Activated CD4-positive, alpha-beta T cell treated with anti-CD3 and anti-CD28 coated beads, Interleukin-2, amount 50 U/mL, for 48 hours (primary cell): ENCODE data around the gene TKT.

Experiments used
- DNase-seq, 2 experiments: peaks; one replicate each; pipeline ENCODE4 v3.0.0-alpha.2; 2020

TKT gene

DNA sequence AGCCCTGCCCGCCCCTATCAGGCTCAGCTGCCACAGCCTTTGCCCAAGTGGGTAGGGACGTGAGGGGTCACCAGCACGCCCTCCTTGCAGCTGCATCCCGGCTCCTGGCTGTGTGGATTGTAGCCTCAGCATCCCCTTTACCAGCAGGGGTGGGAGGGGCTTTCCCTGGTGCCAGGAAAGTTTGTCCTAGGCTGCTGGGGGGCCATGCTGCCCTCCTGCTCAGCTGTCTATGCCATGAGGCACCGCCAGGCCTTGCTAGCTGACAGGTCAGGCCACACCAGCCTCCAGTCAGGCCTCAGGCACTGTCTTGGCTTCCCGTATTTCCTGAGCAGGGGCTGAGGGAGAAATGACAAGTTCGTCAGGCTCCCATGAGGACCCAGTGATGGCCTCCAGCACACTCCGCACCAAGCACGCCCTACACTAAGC is 32.3 kb downstream of the TKT start:
- no peak for DNase-seq

DNA sequence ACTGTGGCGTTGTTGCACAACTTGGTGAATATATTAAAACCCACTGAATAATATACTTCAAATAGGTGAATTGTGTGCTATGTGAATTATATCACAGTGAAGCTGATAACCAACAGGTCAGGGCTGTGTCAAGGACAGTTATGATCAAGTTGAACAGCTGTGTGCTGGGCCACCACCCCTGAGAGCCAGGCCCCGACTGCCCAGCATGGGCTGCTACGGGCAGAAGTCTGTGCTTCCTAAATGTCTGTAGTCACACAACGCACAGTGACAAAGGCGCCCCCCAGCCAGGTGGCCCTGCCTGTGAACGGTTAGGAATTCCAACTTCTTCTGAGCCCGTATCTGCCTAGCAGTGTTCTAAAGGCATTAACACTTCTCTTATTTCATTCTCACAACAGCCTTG is 32.8 kb downstream of the TKT start:
- no peak for DNase-seq

DNA sequence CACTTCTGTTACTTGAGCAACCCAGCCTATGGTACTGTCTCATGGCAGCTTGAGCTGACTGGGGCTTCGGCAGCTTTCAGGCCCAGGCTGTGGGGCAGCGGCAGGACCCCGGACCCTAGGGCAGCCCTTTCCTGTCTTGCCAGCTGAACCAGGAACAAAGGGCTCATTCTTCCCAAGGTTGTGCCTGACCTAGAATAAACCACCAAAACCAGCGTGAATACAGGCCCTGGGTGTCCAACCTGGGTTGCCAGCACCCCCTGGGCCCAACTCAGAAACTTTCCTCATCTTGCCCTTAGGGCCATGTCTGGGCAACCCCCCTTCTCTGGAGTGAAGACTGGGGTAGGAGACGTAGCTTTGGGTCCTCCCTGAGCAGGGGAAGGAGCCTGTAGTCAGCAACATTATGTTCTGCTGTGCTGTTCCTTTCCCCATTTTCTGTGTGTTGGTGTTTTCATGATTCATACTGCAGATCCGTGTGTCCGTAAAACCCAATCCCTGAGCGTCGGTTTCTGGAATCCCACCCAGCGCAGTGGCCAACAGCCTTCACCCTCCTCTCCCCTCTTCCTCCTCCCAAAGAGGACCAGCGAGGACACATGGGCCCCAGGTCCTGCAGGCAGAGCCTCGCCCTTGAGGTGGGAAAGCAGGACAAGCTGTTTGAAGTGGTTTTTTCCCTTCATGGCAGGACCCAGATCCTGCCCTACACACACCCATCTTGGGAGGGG is 33.5 kb downstream of the TKT start:
- no peak for DNase-seq

DNA sequence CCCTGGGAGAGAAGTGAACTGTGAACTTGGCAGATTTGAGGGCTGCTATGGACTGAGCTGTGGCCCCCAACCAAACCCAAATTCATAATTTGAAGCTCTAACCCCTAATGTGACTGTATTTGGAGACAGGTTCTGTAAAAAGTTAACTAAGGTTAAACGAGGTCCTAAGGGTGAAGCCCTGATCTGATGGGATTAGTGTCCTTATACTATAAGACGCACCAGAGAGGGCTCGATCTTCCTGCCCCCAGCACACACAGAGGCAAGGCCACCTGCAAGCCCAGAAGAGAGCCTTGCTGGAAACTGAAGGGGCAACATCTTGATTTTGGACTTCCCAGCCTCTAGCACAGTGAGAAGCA is 34.0 kb downstream of the TKT start:
- no peak for DNase-seq

DNA sequence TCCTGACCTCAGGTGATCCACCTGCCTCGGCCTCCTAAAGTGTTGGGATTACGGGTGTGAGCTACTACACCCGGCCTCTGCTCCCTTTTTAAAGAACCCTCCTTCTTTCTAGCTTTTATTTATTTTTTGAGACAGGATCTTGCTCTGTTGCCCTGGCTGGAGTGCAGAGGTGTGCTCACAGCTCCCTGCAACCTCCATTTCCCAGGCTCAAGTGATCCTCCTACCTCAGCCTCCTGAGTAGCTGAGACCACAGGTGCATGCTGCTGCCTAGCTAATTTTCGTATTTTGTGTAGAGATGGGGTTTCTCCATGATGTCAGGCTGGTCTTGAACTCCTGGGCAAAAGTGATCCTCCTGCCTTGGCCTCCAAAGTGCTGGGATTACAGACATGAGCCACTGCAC is 34.5 kb downstream of the TKT start:
- DNase-seq = no peak

DNA sequence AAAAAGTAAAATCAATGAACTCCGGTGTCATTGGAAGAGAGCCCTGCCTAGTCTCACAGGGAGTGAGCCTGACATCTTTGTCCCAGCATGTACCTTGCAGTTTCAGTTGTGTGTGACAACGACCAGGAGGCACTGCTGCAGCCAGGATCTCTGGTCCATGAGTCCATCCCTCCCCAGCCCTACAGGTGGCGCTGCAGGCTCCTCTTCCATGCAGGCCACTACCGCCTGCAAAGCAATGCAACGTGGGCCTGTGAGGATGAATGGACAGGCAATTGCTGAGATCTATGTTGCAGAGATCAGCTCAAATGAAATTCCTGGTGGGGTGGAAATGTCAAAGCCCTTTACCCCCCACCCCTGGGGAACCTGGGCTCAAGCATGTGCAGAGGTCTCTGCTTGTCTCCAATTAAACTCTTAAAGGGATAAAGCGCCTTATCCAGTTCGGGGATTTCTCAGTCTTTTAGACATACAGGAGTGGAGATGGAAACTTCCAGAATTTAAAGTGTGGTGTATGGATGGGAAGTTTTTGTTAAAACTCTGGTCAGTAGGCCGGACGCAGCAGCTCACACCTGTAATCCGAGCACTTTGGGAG is 35.8 kb downstream of the TKT start:
- peak; percentile 87 to 89 for DNase-seq

DNA sequence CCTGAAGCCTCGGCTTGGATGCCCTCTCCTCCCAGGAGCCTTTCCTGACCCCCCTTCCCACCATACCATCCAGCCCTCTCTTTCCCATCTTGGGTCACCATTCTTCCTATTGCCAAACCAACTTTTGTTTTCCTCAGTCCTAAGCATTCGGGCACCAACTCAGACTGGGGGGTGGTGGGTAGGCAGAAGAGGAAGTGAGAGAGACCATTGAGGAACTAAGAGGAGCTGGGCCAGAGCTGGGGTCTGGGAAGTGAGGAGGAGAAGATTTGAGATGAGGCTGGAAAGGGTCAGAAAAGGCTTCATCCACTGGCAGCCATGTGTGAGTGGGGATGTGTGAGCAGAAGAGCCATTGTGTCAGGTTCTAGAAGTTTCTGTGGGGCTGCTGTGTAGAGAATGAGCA is 37.7 kb downstream of the TKT start:
- no peak for DNase-seq

DNA sequence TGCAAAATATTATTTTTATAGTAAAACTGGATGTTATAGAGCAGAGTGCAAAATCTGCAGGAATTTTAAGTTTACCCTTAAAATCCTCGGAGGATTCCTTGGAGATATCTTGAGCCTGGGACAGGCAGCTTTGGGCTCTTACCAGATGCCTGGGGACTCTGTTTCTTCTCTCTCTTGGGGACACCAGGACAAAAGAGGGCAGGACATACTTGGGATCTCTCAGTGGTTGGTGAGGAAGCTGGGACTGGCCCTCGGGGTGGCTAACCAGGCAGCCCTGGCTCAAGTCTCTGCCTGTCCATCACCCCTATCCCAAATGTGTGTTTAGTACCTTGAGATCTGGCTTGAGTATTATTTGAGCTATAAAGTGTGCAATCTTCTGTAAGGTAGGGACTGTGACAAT is 38.6 kb downstream of the TKT start:
- no peak for DNase-seq

DNA sequence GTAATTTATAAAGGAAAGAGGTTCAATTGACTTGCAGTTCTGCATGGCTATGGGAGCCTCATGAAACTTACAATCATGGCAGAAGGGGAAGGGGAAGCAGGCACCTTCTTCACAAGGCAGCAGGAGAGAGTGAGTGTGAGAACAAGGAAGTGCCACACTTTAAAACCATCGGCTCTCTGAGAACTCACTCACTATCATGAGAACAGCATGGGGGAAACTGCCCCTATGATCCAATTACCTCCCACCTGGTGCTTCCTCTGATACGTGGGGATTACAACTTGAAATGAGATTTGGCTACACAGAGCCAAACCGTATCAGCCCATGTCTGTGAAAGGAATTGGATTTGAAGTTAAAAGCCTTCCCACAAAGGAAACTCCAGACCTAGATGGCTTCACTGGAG is 39.1 kb downstream of the TKT start:
- no peak for DNase-seq

DNA sequence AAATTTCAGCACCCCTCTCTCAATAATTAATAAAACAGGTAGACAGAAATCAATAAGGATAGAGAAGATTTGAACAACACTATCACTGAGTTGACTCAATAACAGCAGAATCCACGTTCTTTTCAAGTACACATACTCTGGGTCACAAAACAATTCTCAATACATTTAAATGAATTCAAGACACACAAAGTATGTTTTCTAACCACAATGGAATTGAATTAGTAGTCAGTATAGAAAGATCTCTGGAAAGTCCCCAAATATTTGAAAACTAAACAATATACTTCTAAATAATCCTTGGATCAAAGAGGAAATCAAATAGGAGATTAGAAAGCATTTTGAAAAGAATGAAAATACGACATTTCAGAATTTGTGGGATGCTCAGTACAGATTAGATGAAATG is 40.0 kb downstream of the TKT start:
- no peak for DNase-seq

DNA sequence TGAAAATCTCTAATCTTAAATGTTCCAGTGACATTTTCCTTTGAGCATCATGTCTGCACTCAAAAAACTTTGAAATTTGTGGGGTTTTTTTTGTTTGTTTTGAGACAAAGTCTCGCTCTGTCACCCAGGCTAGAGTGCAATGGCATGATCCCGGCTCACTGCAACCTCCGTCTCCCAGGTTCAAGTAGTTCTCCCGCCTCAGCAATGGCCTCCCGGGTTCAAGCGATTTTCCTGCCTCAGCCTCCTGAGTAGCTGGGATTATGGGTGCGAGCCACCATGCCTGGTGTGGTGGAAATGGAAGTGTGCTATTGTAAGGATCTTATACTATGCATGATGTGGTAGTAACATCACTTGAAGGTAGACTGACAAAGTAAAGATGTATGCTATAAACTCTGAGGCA is 42.5 kb downstream of the TKT start:
- no peak for DNase-seq

DNA sequence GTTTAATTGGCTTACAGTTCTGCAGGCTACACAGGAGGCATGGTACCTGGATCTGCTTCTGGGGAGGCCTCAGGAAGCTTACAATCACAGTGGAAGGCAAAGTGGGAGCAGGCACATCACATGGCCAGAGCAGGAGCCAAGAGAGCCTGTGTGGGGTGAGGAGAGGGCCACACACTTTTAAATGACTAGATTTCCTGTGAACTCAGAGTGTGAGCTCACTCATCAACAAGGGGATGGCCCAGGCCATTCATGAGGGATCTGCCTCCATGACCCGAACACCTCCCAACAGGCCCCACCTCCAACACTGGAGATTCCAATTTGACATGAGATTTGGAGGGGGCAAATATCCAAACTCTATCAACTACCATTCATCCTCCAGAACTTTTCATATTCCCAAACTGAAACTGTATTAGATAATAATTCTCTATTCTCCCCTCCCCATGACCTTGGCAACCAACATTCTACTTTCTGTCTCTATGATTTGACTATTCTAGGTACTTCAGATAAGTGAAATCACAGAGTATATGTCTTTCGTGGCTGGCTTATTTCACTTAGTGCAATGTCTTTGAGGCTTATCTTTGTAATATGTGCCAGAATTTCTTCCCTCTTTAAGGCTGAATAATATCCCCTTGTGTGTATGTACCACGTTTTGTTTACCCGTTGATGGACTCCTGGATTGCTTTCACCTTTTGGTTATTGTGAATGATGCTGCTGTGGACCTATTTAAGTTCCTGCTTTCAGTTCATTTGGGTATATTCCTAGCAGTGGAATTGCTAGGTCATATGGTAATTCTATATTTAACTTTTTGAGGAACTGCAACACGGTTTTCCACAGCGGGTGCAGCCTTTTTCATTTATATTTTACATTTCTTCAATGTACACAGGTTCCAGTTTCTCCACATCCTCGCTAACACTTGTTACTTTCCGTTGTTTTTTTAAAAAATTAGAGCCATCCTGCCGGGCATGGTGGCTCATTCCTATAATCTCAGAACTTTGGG is 43.8 kb downstream of the TKT start:
- no peak for DNase-seq

DNA sequence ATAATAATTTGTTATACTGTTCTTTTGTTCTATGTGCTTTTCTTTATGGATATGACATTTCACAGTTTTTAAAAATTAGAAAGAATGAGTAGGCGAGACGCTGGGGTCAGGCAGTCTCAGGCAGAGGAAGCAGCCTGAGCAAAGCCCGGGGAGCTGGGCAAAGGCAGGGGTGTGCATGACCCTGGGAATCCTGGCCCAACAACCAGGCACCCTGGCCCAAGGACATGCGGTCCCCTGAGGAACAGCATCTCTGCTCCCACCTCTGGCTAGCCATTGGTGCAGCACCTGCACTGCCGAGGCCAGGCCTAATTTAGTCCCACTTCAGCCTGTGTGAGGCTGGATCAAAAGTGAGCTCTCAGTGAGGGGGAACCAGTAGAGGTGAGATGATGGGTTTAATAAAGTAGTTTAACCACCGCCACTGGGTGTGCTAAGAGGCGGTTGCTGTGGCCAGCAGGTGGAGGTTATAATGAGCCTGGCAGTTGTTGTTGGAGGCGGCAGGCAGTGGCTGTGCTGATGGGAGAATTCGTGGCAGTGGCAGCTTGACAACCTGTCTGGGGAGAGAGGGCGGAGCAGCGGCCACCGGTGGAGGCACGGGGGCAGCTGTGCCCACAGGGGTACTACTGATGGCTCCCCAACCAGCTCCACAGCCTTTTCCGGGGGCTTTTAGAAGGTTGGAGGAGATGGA is 53.3 kb downstream of the TKT start:
- no peak for DNase-seq

DNA sequence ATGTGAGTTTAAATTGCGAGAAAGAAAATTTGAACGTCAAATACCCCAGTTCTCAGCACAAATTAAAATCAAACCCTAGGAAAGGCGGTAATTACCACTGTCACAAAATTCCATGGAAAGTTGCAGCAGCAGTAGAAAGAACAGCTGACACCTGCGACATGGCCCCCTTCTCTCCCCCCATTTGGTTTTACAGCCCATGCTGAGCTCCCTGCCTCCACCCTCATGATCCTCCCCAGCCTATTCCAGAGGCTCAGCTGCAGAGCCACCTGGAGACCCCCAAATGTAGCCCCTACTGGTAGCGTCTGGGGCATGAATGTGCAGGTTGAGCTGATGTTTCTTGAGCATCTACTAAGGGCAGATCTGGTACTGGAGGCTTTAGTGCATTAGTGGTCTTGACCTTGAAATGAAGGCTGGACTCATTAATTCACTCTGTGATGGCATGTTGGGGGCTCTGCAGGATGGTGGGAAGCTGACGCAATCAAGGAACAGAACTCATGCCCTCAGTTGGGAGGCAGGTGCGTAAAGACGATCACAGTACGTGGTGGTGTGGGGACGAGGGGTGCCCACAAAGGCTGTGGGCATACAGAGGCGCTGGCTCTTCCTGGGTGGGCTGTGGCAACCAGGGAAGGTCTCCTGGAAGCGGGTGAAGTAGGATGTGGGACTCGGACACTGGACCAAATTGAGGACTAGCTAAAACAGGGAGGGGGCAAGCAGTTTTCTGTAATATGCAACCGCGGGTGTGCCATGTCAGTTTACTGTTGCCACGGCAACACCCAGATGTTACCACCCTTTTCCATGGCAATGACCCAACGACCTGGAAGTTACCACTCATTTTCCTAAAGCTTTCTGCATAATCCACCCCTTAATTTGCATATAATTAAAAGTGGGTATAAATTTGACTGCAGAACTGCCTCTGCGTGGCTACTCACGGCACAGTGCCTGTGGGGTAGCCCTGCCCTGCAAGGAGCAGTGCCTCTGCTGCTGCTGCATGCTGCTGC is 55.0 kb downstream of the TKT start:
- no peak for DNase-seq

DNA sequence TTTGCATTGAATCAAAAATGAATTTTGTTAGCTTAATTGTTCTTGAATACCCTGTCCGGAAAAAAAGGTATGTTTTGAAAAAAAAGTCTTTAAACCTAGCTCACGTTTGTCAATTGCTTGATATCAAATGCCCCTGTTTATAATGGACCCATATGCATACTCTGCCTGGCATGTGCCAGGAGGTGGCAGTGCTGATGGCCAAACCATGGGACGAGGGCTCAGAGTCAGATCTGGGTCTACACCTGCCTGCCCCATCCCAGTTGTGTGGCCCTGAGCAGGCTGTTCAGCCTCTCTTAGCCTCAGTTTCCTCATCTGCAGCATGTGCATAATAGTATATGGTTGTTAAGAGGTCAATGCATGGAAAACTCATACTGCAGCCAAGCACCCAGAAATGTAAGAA is 56.0 kb downstream of the TKT start:
- DNase-seq = no peak

DNA sequence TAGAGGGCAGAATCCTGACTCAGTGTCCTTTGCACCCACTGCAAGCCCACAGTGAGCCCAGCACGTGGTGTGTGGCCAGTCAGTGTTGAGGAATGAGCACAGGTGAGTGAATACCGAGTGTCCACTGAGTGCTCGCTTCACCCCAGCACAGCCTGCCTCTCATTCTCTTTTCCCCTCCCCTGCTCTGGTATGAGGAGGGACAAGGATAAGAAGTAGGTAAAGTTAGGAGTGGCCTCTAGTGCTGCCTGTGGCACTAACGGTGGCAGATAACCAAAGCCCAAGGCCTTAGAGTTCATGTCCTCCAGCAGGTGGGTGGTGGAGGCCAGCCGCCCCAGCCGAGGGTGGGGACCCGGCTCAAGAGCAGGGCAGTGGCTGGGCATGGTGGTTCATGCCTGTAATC is 56.8 kb downstream of the TKT start:
- no peak for DNase-seq

DNA sequence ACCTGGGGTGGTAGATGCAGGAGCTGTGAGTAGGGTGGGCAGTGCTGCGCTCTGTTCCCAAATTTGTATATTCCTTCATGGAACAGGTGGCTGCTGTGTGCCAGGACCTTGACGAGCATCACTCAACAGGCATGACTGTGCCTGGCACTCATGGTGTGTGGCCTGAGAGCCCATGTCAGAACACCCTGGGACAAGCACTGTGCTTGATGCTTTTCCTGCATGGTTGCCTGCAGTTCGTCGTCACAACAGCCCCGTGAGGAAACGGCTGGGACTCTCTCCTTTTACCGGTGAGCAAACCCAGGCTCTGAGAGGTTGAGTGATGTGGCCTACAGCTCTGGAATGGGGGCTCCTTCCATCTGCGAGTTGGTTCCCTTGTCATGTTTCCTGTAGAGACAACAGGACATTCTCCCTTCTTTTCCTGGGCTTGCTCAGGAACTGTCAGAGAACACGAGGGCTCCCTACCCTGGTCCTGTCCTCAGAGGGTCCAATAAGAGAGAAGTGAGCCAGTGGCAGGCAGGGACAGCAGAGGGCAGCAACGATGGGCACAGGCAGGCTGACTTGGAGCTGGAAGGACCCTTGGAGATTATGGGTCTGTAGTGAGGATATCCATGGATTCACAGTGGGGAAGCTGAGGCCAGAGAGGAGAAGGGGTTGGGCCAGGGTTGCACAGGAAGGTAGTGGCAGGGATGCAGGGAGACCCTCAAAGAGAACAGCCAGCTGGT is 57.4 kb downstream of the TKT start:
- no peak for DNase-seq

DNA sequence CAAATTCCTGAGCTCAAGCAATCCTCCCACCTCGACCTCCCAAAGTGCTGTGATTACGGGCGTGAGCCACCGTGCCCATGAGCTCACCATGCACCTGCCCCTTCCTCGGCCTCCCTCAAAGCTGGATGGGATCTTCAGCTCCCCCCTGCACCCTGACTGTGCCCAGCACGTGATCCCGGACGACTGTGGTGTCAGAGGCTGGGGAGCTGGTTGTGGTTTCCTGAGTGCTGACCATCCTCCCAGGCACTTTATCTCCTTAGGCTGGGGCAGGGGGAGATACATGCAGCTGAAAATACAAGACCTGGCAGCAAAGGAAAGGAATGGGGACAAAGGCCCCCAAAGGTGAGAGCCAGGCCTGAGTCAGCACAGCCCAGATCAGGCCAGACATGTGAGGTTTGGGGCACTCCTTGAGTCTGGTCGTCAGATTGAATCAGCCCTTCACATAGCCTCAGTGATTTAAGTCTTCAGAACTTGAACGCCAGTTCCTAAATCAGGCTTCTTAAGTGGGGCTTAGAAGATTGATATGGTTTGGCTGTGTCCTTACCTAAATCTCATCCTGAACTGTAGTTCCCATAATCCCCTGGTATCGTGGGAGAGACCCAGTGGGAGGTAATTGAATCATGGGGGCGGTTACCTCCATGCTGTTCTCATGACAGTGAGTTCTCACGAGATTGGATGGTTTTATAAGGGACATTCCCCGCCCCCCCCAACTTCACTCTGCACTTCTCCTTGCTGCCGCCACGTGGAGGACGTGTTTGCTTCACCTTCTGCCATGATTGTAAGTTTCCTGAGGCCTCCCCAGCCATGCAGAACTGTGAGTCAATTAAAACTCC is 59.0 kb downstream of the TKT start:
- peak; percentile 49 to 65 for DNase-seq

DNA sequence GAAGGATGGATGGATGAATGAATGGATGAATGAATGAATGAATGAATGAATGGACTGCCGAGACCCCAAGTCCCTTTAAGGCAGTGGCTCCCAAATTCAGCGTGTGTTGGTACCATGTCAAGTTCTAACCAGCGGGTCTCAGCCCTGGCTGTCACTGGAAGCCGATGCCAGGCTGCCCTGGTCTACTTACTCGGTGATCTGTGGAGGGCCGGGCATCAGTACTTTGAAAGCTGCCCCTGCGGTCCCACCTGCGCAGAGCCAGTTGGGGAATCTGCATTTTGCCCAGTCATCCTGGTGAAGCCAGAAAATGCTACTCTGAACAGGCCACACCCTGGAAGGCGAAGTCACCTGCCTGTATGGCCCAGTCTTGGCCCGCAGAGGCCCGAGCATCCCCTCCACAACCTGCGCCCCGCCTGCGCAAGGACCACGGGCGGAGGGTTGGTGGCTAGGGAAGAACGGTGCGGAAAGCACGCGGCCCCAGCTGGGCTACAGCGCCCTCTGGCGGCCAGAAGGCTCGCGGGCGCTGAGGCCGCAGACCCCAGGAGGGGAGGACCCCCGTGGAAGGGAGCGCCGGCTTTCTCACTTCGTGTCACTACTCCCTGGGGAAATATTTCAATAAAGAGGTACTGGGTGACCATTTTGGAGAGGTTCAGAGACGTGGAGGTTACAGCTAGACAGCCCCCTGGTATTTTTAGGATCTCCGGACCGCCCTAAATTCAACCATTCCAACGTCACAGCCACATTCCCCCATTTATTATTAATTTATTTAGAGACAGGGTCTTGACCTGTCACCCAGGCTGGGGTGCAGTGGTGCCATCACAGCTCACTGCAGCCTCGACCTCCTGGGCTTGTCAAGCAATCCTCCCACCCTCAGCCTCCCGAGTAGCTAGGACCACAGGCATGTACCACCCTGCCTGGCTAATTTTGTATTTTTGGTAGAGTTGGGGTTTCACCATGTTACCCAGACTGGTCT is 59.9 kb downstream of the TKT start:
- DNase-seq = peak; percentile 63 to 64
